ENCODE measurements around the gene TNFRSF8. TPM values are rescaled to one million over a fixed set of nuclear protein-coding genes. Genes with fewer than 3 reads are reported as not detected.

Gene TNFRSF8
- total and polyA plus RNA-seq, 2 donors (not counting 1 experiment from before 2014, with no cell fraction given) = 0.36 to 0.57 TPM

DNA sequence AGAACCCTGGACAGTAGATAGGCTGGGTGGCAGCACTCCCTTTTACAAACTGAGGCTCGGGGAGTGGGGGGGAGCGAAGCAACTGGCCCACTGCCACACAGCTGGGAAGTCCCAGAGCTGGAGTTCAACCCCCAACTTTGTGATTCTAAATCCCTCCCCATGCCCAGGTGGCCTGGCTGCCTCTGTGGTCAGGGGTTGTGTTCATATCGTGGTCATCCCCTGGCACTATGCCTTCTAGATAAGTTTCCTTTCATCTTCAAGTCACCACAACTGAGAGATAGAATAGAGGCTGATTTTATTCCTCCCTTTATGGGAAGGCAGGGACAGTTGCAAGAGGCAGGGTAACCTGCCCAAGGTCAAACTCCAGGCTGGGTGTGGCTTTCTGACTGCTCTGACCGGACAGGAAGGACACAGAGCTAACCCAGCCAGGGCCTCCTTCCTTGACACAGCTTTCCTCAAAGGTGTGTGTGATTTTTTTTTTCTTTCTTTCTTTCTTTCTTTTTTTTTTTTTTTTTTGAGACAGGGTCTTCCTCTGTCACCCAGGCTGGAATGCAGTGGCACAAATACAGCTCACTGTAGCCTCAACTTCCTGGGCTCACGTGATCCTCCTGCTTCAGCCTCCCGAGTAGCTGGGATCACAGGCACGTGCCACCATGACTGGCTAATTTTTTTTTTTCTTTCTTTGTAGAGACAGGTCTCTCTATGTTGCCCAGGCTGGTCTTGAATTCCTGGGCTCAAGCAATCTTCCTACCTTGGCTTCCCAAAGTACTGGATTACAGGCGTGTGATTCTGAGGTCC lies 85.3 kb downstream of the TNFRSF8 start:
- Mint-ChIP-seq H3K4me3 (peak overlapping the region; percentile 65), H3K27ac (peak overlapping the region; percentile 92), H3K4me1 (peaks cover 90% of the 10 kb centered on the region), H3K9me3 (ENCODE audit: insufficient read depth) (no peaks in the 10 kb centered on the region), H3K27me3 (no peaks in the 10 kb centered on the region)
- DNase-seq (no peak), ATAC-seq (ENCODE audit: low read depth) (no peak)
- peaks cover 0 to 21% (median 0%) of the 10 kb centered on the region in 3 donors for H3K9me3 ChIP-seq (ENCODE audit: control extremely low read depth in 1 of 3, control insufficient read depth in 2 of 3, insufficient read depth in 1 of 3, low read length in 2 of 3)
- 47% methylated on average over 5 of the region's 8 CpGs for WGBS (ENCODE audit: insufficient coverage)
- H3K27ac ChIP-seq (ENCODE audit: low read length in 2 of 2) = peak overlapping the region; percentile 93
- H3K4me1 ChIP-seq (ENCODE audit: control insufficient read depth in 2 of 2, insufficient read depth in 2 of 2, low read length in 2 of 2) = peaks cover 90 to 100% of the 10 kb centered on the region in 2 donors
- no peaks in the 10 kb centered on the region for H3K79me2 ChIP-seq (ENCODE audit: control insufficient read depth, insufficient read depth, low read length)
- no peaks in the 10 kb centered on the region for H3K36me3 ChIP-seq (replicated peaks in 1 of 2; ENCODE audit: control extremely low read depth in 1 of 2, control insufficient read depth in 1 of 2, extremely low read depth in 1 of 2, insufficient read depth in 2 of 2, low read length in 1 of 2)
- H3K9ac ChIP-seq (ENCODE audit: low read length) = peak overlapping the region; percentile 24
- ChIA-PET CTCF (interaction anchor here (0.7 to 15.1 kb wide), 9 partner anchors 8 to 61 kb away, joined by 3 to 169 read pairs (median 8); partner anchors contain the start of gene TNFRSF1B), POLR2A (interaction anchor here (0.6 to 2.8 kb wide), 7 partner anchors 12 to 34 kb away, joined by 3 to 8 read pairs (median 3); partner anchors contain the start of gene TNFRSF1B)
- no peaks in the 10 kb centered on the region for H3K27me3 ChIP-seq (replicated peaks in 1 of 4; ENCODE audit: control extremely low read depth in 1 of 4, control insufficient read depth in 3 of 4, insufficient read depth in 4 of 4, low read length in 3 of 4)
- intact Hi-C loops (cut with micrococcal nuclease) = no loop called here
- no peak overlapping the region for H2AFZ ChIP-seq (ENCODE audit: insufficient read depth, low read depth, low read length, poor library complexity, severe bottlenecking)
- TF ChIP-seq, protein P1, sequence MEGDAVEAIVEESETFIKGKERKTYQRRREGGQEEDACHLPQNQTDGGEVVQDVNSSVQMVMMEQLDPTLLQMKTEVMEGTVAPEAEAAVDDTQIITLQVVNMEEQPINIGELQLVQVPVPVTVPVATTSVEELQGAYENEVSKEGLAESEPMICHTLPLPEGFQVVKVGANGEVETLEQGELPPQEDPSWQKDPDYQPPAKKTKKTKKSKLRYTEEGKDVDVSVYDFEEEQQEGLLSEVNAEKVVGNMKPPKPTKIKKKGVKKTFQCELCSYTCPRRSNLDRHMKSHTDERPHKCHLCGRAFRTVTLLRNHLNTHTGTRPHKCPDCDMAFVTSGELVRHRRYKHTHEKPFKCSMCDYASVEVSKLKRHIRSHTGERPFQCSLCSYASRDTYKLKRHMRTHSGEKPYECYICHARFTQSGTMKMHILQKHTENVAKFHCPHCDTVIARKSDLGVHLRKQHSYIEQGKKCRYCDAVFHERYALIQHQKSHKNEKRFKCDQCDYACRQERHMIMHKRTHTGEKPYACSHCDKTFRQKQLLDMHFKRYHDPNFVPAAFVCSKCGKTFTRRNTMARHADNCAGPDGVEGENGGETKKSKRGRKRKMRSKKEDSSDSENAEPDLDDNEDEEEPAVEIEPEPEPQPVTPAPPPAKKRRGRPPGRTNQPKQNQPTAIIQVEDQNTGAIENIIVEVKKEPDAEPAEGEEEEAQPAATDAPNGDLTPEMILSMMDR (IDR thresholded peaks at IDR 0.05) = no peak
- no peak for TF ChIP-seq EZH2 (IDR thresholded peaks at IDR 0.05; ENCODE audit: borderline replicate concordance, insufficient read depth, low read depth, low read length, poor library complexity, severe bottlenecking)
- H4K20me1 ChIP-seq (ENCODE audit: control insufficient read depth, insufficient read depth, low read length, poor library complexity, severe bottlenecking) = no peaks in the 10 kb centered on the region
- H3K4me3 ChIP-seq (ENCODE audit: control extremely low read depth in 1 of 5, extremely low read depth in 1 of 5, insufficient read depth in 1 of 5, low read depth in 2 of 5, low read length in 4 of 5) = no peak overlapping the region
- H3K4me2 ChIP-seq (replicated peaks; ENCODE audit: low read depth, low read length, poor library complexity, severe bottlenecking) = peak overlapping the region; percentile 72
